Spleen (tissue), 7 donors: ENCODE results near the gene IFNGR2.

Source experiments
- POLR2AphosphoS5 ChIP-seq, 3 donors: sonication (generic); formaldehyde crosslinking; IDR thresholded peaks; one replicate each; pipeline ENCODE4 v1.5.1; 2017; ENCODE audit warnings: antibody characterized with exemption in 3 of 3
- TF ChIP-seq, protein P1 (sequence below), 11 experiments: fragments of 200-600 bp in 7 of 11; fragments of 450-650 bp in 4 of 11; sonication (generic) in 4 of 11; IDR thresholded peaks in 8 of 11; conservative IDR thresholded peaks in 3 of 11; 1 replicate in 7 of 11; 2 replicates in 4 of 11; pipeline versions ENCODE4 v1.4.0 to v1.8.0; 2016 to 2021; ENCODE audit warnings: antibody characterized with exemption in 11 of 11, inconsistent platforms in 4 of 11, mild to moderate bottlenecking in 1 of 11
- donor health status: DM: no; HTN: no; CAD: no; lungs with moderate emphysema.
- donor health status: DM: no; HTN: no; CAD: no.
- donor health status: DM: no; HTN: no; CAD: no.

DNA sequence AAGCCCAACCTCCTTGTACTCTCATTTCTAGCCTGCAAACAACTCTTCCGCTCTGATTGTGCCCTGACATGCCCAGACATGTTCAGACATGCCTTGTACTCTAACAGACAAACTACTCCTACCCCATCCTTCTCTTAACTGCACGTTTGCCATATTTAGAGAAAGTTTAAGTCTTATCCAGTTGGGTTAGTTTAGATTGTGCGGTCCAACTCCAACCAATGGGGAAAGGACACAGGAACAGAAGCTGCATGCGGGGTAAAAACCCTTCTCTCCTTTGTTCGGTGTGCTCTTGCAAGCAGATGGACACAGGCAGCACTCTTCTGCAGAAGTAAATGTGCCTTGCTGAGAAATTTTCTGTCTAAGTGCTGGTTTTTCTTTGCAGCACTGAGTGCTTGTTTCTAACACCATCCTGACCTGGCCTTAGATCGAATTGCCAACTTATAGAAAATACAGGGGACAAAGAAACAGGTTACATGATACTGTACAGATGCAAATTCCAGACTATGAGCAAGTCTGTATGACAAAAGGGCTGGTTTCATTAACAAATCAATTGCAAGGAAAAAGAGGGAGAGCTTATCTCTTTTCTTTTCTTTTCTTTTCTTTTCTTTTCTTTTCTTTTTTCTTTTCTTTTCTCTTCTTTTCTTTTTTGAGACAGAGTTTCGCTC is 35.8 kb upstream of the IFNGR2 start:
- TF ChIP-seq, protein P1, sequence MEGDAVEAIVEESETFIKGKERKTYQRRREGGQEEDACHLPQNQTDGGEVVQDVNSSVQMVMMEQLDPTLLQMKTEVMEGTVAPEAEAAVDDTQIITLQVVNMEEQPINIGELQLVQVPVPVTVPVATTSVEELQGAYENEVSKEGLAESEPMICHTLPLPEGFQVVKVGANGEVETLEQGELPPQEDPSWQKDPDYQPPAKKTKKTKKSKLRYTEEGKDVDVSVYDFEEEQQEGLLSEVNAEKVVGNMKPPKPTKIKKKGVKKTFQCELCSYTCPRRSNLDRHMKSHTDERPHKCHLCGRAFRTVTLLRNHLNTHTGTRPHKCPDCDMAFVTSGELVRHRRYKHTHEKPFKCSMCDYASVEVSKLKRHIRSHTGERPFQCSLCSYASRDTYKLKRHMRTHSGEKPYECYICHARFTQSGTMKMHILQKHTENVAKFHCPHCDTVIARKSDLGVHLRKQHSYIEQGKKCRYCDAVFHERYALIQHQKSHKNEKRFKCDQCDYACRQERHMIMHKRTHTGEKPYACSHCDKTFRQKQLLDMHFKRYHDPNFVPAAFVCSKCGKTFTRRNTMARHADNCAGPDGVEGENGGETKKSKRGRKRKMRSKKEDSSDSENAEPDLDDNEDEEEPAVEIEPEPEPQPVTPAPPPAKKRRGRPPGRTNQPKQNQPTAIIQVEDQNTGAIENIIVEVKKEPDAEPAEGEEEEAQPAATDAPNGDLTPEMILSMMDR (IDR thresholded peaks at IDR 0.05 in 8 of 11, conservative IDR thresholded peaks at IDR 0.05 in 3 of 11), result no peak
- TF ChIP-seq POLR2AphosphoS5 (IDR thresholded peaks at IDR 0.05), result no peak
